Aorta (tissue), 5 donors: Measurements from ENCODE around the gene LSM7. TPM values are rescaled to one million over a fixed set of nuclear protein-coding genes. Genes with fewer than 3 reads are reported as not detected.
"Not testable (repeated sequence)": the region's sequence is repeated elsewhere in the genome, so short reads cannot be mapped to it uniquely, and the experiment has no call there.

Experiments used
- ATAC-seq: fragments of 200-7000 bp; cut with Tn5 transposase; one replicate; pipeline ENCODE4 v1.9.1; 2022; ENCODE audit warnings: moderate library complexity; ENCODE audit not compliant: low FRiP score
- DNase-seq, 2 donors: peaks; one replicate each; pipeline ENCODE4 v3.0.0-alpha.2; 2020
- H3K27ac ChIP-seq, 2 donors: one replicate each; pipeline ENCODE4 v1.5.1; 2013; ENCODE audit warnings: low read length in 2 of 2, mild to moderate bottlenecking in 2 of 2, moderate library complexity in 2 of 2, control low read depth in 1 of 2, inconsistent platforms in 1 of 2, low read depth in 1 of 2
- H3K27me3 ChIP-seq, 2 donors: one replicate each; pipeline ENCODE4 v1.6.1; 2013; ENCODE audit warnings: control low read depth in 1 of 2, low read length in 1 of 2, mild to moderate bottlenecking in 1 of 2, moderate library complexity in 1 of 2; ENCODE audit not compliant: insufficient read depth in 2 of 2, control insufficient read depth in 1 of 2
- H3K36me3 ChIP-seq, 2 donors: one replicate each; pipeline ENCODE4 v1.6.1; 2013; ENCODE audit warnings: control low read depth in 1 of 2, low read length in 1 of 2, mild to moderate bottlenecking in 1 of 2; ENCODE audit not compliant: insufficient read depth in 2 of 2, control insufficient read depth in 1 of 2
- H3K4me1 ChIP-seq, 2 donors: one replicate each; pipeline ENCODE4 v1.6.1; 2013; ENCODE audit warnings: low read length in 2 of 2, control low read depth in 1 of 2, mild to moderate bottlenecking in 1 of 2, moderate library complexity in 1 of 2; ENCODE audit not compliant: insufficient read depth in 2 of 2, control insufficient read depth in 1 of 2
- H3K4me3 ChIP-seq, 2 donors: one replicate each; pipeline ENCODE4 v1.5.1; 2013; ENCODE audit warnings: low read length in 2 of 2, control low read depth in 1 of 2, mild to moderate bottlenecking in 1 of 2
- H3K9me3 ChIP-seq: one replicate; pipeline ENCODE4 v1.6.1; 2013; ENCODE audit warnings: mild to moderate bottlenecking, low read length; ENCODE audit not compliant: control insufficient read depth
- WGBS, 2 donors: extraction: QIAGEN DNeasy Blood & Tissue Kit; methylation state at CpG; one replicate each; pipeline ENCODE4 v1.1.7; 2013; 5-methylcytosine and 5-hydroxymethylcytosine counted together
- intact Hi-C, 2 donors: fragments of 100-400 bp; cut with DNase I; formaldehyde crosslinking; loops; one replicate each; pipeline versions ENCODE4 v1.14.2 to v1.15.0; 2022
- polyA plus RNA-seq, 2 donors: library from polyadenylated mRNA; stranded (reverse); fragments of 200-250 nt; gene quantifications; one replicate each; pipeline ENCODE4 v1.2.3, GENCODE V29; 2013
- total RNA-seq, 2 donors: library from RNA; stranded (reverse); fragmentation: NEBNext Ultra II Directional; extraction: Animal tissue kit (Norgen Biotek cat#: 25700); gene quantifications; one replicate each; pipeline ENCODE4 v1.2.1, GENCODE V29; 2021
- donor health status: healthy with polysubstance abuse.
- donor health status: Bipolar disorder and iron deficiency.
- donor health status: DM: no; HTN: no; CAD: no.
- donor health status: DM: no; HTN: no; CAD: no.
- donor health status: DM: yes; HTN: yes; CAD: no.

Gene LSM7
- total and polyA plus RNA-seq, 4 donors: 43.7 to 155 (median 89.6) TPM

- Histone ChIP-seq H3K27ac (no peak overlapping the region), H3K27me3 (no peaks in the 10 kb centered on the region), H3K4me3 (no peak overlapping the region), H3K4me1 (no peaks in the 10 kb centered on the region), H3K9me3 (no peaks in the 10 kb centered on the region), H3K36me3 (no peaks in the 10 kb centered on the region)
- no peak for ATAC-seq
- 81 to 82% methylated on average over 16 of the region's 16 CpGs for WGBS, 2 donors
- intact Hi-C loops: no loop called here
- DNase-seq: no peak
These were observed 22.3 kb upstream of the LSM7 start for GRCh38 chr19:2350656-2351055.

- H3K27me3 ChIP-seq, H3K36me3 ChIP-seq, H3K4me3 ChIP-seq, ATAC-seq, H3K9me3 ChIP-seq, DNase-seq, intact Hi-C loops, H3K4me1 ChIP-seq, H3K27ac ChIP-seq: not testable (repeated sequence)
- WGBS, 2 donors: 93 to 94% methylated on average over 24 of the region's 24 CpGs
These were observed 21.4 kb upstream of the LSM7 start for GRCh38 chr19:2349818-2350217.

GRCh38 chr19:2345794-2346663, 17.6 kb upstream of the LSM7 start:
- ATAC-seq: no peak
- DNase-seq: peak in 1 of 2 donors; percentile 67
- Histone ChIP-seq H3K27me3 (no peaks in the 10 kb centered on the region), H3K4me1 (no peaks in the 10 kb centered on the region), H3K9me3 (no peaks in the 10 kb centered on the region), H3K27ac (no peak overlapping the region), H3K36me3 (no peaks in the 10 kb centered on the region), H3K4me3 (no peak overlapping the region)
- intact Hi-C loops: no loop called here
- WGBS, 2 donors: 81% methylated on average over 25 of the region's 25 CpGs

DNA sequence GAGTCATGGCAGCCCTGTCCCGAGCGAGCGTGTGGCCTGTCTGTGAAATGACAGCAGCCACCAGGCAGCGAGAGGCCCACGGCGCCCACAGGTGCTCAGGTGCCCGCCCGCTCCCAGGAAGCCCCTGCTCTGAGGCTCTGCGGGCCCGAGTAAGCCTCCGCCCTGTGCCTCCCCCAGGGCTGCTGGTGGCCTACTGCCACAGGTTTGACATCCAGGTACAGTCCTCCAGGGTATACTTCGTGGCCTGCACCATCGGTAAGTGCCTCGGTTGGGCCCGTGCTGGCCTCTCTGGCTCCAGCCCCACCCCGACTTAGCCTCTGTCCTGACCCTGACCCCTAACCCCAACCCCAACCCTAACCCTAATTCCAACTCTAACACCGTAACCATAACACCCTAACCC, 16.7 kb upstream of the LSM7 start:
- WGBS, 2 donors: 96 to 98% methylated on average over 17 of the region's 17 CpGs
- peak; percentile 26 for ATAC-seq
- intact Hi-C loops: no loop called here
- H3K9me3 ChIP-seq: no peaks in the 10 kb centered on the region
- no peak overlapping the region for H3K27ac ChIP-seq
- no peak for DNase-seq
- H3K4me3 ChIP-seq: no peak overlapping the region
- no peaks in the 10 kb centered on the region for H3K36me3 ChIP-seq
- H3K27me3 ChIP-seq: no peaks in the 10 kb centered on the region
- no peaks in the 10 kb centered on the region for H3K4me1 ChIP-seq

DNA sequence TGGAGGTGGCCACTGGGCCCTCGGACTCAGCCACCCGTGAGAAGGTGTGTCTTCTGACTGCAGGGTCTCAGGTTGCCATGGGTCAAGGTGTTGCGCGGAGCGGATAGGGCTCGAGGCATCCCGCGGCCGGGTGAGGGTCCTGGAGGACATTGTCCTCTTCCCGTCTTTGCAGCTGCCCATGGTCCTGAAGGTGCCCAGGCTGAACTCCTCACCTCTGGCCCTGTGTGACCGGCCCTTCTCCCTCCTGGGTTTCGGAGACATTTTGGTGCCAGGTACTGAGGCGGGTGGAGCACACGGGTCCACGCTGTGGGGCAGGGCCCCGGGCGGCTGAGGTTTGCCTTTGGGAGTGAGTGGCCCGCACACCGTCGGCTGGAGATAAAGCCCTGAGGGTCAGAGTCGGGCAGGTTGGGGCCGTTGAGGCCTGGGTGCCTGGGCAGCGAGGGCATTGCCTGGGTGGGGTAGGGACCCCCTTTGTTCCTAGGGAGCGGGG, 16.0 kb upstream of the LSM7 start:
- Histone ChIP-seq H3K9me3 (no peaks in the 10 kb centered on the region), H3K27ac (no peak overlapping the region), H3K27me3 (no peaks in the 10 kb centered on the region), H3K36me3 (no peaks in the 10 kb centered on the region), H3K4me1 (no peaks in the 10 kb centered on the region), H3K4me3 (no peak overlapping the region)
- DNase-seq (no peak), ATAC-seq (no peak)
- WGBS, 2 donors: 93 to 94% methylated on average over 24 of the region's 24 CpGs
- intact Hi-C loops: no loop called here

DNA sequence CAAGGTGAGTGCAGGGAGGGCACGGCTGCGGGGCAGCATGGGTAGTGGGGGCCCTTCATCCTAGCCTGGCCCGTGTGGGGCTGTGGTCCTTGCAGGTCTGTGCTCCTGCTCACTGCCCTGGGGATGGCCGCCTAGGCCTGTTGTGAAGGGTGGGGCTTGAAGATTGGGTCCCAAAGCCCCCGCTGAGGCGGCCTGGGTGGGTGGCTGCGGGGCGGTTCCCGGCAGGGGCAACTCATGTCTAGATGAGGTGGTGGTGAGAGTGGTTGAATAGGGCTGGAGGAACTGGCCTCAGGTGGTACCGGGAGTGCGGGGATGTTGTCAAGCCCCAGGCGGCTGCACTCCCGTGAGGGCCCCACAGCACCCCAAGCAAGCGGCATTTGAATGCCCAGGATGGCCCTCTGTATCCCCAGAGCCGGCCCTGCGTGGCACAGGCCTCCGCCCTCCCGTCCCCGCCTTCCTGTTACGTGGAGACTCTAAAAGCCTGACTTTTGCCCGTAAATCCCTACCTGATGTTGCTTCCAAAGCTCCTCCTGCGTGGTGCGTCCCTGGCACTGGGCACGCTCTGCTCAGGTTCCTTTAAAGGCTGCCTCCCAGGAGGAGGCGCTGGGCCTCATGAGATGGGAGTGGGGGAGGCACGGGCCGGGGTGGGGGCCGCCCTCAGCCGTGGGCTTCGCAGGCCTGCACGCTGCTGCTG, 15.1 kb upstream of the LSM7 start:
- no peak overlapping the region for H3K4me3 ChIP-seq
- DNase-seq (no peak), ATAC-seq (no peak)
- no peaks in the 10 kb centered on the region for H3K4me1 ChIP-seq
- intact Hi-C loops: no loop called here
- no peaks in the 10 kb centered on the region for H3K27me3 ChIP-seq
- no peaks in the 10 kb centered on the region for H3K9me3 ChIP-seq
- no peak overlapping the region for H3K27ac ChIP-seq
- 94% methylated on average over 30 to 31 of the region's 31 CpGs for WGBS, 2 donors
- H3K36me3 ChIP-seq: no peaks in the 10 kb centered on the region

GRCh38 chr19:2342656-2343288, 14.4 kb upstream of the LSM7 start:
- Histone ChIP-seq H3K27me3 (no peaks in the 10 kb centered on the region), H3K9me3 (no peaks in the 10 kb centered on the region), H3K4me1 (no peaks in the 10 kb centered on the region), H3K36me3 (no peaks in the 10 kb centered on the region), H3K4me3 (no peak overlapping the region), H3K27ac (no peak overlapping the region)
- DNase-seq (no peak), ATAC-seq (no peak)
- WGBS, 2 donors: 93 to 95% methylated on average over 28 to 29 of the region's 29 CpGs
- intact Hi-C loops: no loop called here

DNA sequence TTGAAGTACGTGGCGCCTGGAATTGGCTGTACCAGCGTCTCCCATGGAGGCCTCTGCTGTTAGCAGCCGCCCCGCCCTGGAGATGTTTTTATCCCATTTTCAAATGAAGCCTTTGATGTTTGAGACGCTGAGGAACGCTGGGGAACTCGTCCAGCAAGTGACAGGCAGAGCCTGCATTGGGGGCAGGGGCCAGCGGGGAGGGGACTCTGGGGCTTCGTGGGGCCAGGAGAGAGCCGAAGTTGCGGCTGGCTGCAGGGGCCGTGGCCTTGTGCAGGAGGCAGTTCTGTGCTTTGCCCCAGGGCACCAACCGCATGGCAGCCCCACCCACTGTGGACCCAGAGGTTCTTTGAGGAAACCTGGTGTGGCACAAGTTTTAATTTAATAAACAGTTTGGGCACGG, 13.6 kb upstream of the LSM7 start:
- no peaks in the 10 kb centered on the region for H3K9me3 ChIP-seq
- H3K27me3 ChIP-seq: no peaks in the 10 kb centered on the region
- intact Hi-C loops: no loop called here
- no peak overlapping the region for H3K4me3 ChIP-seq
- 87 to 89% methylated on average over 15 of the region's 15 CpGs for WGBS, 2 donors
- no peaks in the 10 kb centered on the region for H3K4me1 ChIP-seq
- no peak for DNase-seq
- no peaks in the 10 kb centered on the region for H3K36me3 ChIP-seq
- no peak for ATAC-seq
- no peak overlapping the region for H3K27ac ChIP-seq
